HEK293 (cell line): ENCODE results near the gene IGDCC3.
A peak's percentile ranks its signal among the peaks of the same experiment; 100 is the strongest.

Source experiments
- CTCF ChIA-PET: fragments of 350-600 bp; formaldehyde crosslinking; extraction: SDS; loops from one replicate; lab custom pipeline; 2021; ENCODE audit warnings: antibody characterized with exemption; lab: Yijun Ruan, JAX
- POLR2A ChIA-PET: fragments of 300-600 bp; formaldehyde crosslinking; extraction: SDS; loops from one replicate; lab custom pipeline; 2020; ENCODE audit warnings: antibody characterized with exemption, inconsistent platforms; lab: Yijun Ruan, JAX
- H3K27ac ChIP-seq: fragments of 200-500 bp; sonication (Bioruptor generic); 2 replicates; pipeline ENCODE4 v1.5.1; 2014; ENCODE audit warnings: low read depth, low read length, control low read depth, inconsistent platforms; ENCODE audit errors: extremely low read depth
- H3K36me3 ChIP-seq, 2 experiments: fragments of 200-500 bp in 1 of 2; sonication (Bioruptor generic) in 1 of 2; 1 replicate in 1 of 2; 2 replicates in 1 of 2; pipeline ENCODE4 v1.5.1; 2014 to 2017; ENCODE audit warnings: inconsistent platforms in 2 of 2, low read length in 2 of 2; ENCODE audit not compliant: control insufficient read depth in 2 of 2, insufficient read depth in 1 of 2
- H3K4me1 ChIP-seq: fragments of 200-500 bp; sonication (Bioruptor generic); 2 replicates; pipeline ENCODE4 v1.5.1; 2014; ENCODE audit warnings: mild to moderate bottlenecking, low read length, inconsistent platforms; ENCODE audit not compliant: control insufficient read depth, insufficient read depth
- H3K4me3 ChIP-seq: 2 replicates; pipeline ENCODE4 v1.5.1; 2011; ENCODE audit warnings: low read depth, mild to moderate bottlenecking, control low read depth, low read length, moderate library complexity
- H3K9me3 ChIP-seq: fragments of 200-500 bp; sonication (Bioruptor generic); 2 replicates; pipeline ENCODE4 v1.5.1; 2014; ENCODE audit warnings: low read depth, low read length, inconsistent platforms; ENCODE audit not compliant: control insufficient read depth, insufficient read depth
- KLF1 ChIP-seq: fragments of 450-650 bp; formaldehyde crosslinking; IDR thresholded peaks from 2 replicates; pipeline ENCODE4 v1.5.1; 2016; ENCODE audit warnings: missing biosample characterization, missing genetic modification characterization
- MEIS1 ChIP-seq: sonication (generic); formaldehyde crosslinking; IDR thresholded peaks from 2 replicates; pipeline ENCODE4 v1.8.1; 2022; ENCODE audit warnings: missing genetic modification reagents, mild to moderate bottlenecking, borderline replicate concordance
- REPIN1 ChIP-seq: fragments of 450-650 bp; formaldehyde crosslinking; IDR thresholded peaks from 2 replicates; pipeline ENCODE4 v1.5.1; 2017; ENCODE audit warnings: missing biosample characterization, missing genetic modification characterization, low read depth
- TCF7L2 ChIP-seq: IDR thresholded peaks from 2 replicates; pipeline ENCODE4 v1.6.1; 2011; ENCODE audit warnings: low read depth, mild to moderate bottlenecking, inconsistent platforms, low read length, moderate library complexity, borderline replicate concordance
- ZBTB20 ChIP-seq: fragments of 450-650 bp; formaldehyde crosslinking; IDR thresholded peaks from 2 replicates; pipeline ENCODE4 v1.5.1; 2016; ENCODE audit warnings: missing biosample characterization, missing genetic modification characterization
- ZBTB7A ChIP-seq: fragments of 450-650 bp; formaldehyde crosslinking; IDR thresholded peaks from 2 replicates; pipeline ENCODE4 v1.5.1; 2016; ENCODE audit warnings: low read depth, missing biosample characterization, missing genetic modification characterization
- ZNF202 ChIP-seq: fragments of 450-650 bp; formaldehyde crosslinking; IDR thresholded peaks from 2 replicates; pipeline ENCODE4 v1.5.1; 2016; ENCODE audit warnings: missing biosample characterization, missing genetic modification characterization, borderline replicate concordance
- ZNF311 ChIP-seq: fragments of 450-650 bp; formaldehyde crosslinking; IDR thresholded peaks from 2 replicates; pipeline ENCODE4 v1.5.1; 2017; ENCODE audit warnings: missing biosample characterization, missing genetic modification characterization, borderline replicate concordance
- ZNF335 ChIP-seq: fragments of 450-650 bp; formaldehyde crosslinking; conservative IDR thresholded peaks from 2 replicates; pipeline ENCODE4 v1.5.1; 2016; ENCODE audit warnings: missing biosample characterization, missing genetic modification characterization
- ZNF433 ChIP-seq: fragments of 450-650 bp; formaldehyde crosslinking; IDR thresholded peaks from 2 replicates; pipeline ENCODE4 v1.5.1; 2016; ENCODE audit warnings: missing biosample characterization, missing genetic modification characterization, low read depth
- ZNF544 ChIP-seq: fragments of 450-650 bp; formaldehyde crosslinking; IDR thresholded peaks from 2 replicates; pipeline ENCODE4 v1.5.0; 2017; ENCODE audit warnings: missing biosample characterization, missing genetic modification characterization
- ZNF596 ChIP-seq: fragments of 450-650 bp; IDR thresholded peaks from 2 replicates; pipeline ENCODE4 v1.5.0; 2018; ENCODE audit warnings: missing biosample characterization, mild to moderate bottlenecking, missing genetic modification characterization, moderate library complexity
- ZNF600 ChIP-seq: fragments of 450-650 bp; formaldehyde crosslinking; IDR thresholded peaks from 2 replicates; pipeline ENCODE4 v1.5.1; 2016; ENCODE audit warnings: missing biosample characterization, missing genetic modification characterization
- ZNF629 ChIP-seq: fragments of 450-650 bp; formaldehyde crosslinking; IDR thresholded peaks from 2 replicates; pipeline ENCODE4 v1.5.1; 2017; ENCODE audit warnings: missing biosample characterization, missing genetic modification characterization
- ZNF76 ChIP-seq: fragments of 450-650 bp; formaldehyde crosslinking; IDR thresholded peaks from 2 replicates; pipeline ENCODE4; 2016; ENCODE audit warnings: low read depth, missing biosample characterization, missing genetic modification characterization, borderline replicate concordance
- ZSCAN23 ChIP-seq: fragments of 450-650 bp; formaldehyde crosslinking; IDR thresholded peaks from 2 replicates; pipeline ENCODE4 v1.5.1; 2016; ENCODE audit warnings: missing biosample characterization, missing genetic modification characterization
- TF ChIP-seq, protein P1 (sequence below): fragments of 450-650 bp; formaldehyde crosslinking; conservative IDR thresholded peaks from 2 replicates; pipeline ENCODE4 v1.5.1; 2016; ENCODE audit warnings: low read depth, missing biosample characterization, missing genetic modification characterization
- TF ChIP-seq, protein P2 (sequence below): fragments of 450-650 bp; formaldehyde crosslinking; IDR thresholded peaks from 2 replicates; pipeline ENCODE4 v1.5.1; 2016; ENCODE audit warnings: missing biosample characterization, missing genetic modification characterization
- TF ChIP-seq, protein P3 (sequence below): fragments of 450-650 bp; formaldehyde crosslinking; IDR thresholded peaks from 2 replicates; pipeline ENCODE4 v1.5.1; 2017; ENCODE audit warnings: missing biosample characterization, missing genetic modification characterization

The IGDCC3 gene

DNA sequence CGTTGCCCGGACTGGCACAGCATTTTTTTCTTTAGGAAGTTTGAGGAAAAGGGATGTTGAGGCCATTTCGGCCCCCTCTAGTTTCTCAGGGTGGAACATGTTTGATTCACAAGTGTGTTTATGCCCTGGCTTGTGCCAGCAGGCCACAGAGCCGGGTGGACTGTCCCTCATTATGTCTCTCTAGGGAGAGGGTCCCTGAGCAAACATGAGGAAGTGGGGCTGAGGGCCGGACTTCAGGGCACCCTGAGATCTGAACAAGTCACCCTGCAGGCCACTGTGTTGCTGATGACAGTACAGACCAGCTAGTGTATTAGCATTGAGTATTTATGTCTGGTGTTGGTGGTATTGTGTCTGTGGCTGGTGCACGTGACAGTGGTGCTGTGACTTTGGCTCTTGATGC is 38.4 kb downstream of the IGDCC3 start (continued):
- TF ChIP-seq, protein P1, sequence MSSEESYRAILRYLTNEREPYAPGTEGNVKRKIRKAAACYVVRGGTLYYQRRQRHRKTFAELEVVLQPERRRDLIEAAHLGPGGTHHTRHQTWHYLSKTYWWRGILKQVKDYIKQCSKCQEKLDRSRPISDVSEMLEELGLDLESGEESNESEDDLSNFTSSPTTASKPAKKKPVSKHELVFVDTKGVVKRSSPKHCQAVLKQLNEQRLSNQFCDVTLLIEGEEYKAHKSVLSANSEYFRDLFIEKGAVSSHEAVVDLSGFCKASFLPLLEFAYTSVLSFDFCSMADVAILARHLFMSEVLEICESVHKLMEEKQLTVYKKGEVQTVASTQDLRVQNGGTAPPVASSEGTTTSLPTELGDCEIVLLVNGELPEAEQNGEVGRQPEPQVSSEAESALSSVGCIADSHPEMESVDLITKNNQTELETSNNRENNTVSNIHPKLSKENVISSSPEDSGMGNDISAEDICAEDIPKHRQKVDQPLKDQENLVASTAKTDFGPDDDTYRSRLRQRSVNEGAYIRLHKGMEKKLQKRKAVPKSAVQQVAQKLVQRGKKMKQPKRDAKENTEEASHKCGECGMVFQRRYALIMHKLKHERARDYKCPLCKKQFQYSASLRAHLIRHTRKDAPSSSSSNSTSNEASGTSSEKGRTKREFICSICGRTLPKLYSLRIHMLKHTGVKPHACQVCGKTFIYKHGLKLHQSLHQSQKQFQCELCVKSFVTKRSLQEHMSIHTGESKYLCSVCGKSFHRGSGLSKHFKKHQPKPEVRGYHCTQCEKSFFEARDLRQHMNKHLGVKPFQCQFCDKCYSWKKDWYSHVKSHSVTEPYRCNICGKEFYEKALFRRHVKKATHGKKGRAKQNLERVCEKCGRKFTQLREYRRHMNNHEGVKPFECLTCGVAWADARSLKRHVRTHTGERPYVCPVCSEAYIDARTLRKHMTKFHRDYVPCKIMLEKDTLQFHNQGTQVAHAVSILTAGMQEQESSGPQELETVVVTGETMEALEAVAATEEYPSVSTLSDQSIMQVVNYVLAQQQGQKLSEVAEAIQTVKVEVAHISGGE (tag by site-specific recombination), result no peak
- no peak for TF ChIP-seq REPIN1

DNA sequence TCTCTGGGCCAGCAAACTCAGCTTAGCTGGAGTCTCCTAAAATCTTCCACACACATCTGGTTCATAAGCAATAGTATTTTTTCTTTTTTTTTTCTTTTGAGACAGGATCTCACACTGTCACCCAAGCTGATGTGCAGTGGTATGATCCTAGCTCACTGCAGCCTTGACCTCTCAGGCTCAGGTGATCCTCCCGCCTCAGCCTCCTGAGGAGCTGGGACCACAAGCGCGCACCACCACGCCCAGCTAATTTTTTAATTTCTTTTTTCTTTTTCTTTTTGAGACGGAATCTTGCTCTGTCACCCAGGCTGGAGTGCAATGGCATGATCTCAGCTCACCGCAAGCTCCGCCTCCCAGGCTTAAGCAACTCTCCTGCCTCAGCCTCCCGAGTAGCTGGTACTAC is 39.0 kb downstream of the IGDCC3 start:
- POLR2A ChIA-PET, result no interaction called here
- H3K36me3 ChIP-seq, result no peaks in the 10 kb centered on the region
- CTCF ChIA-PET, result interaction anchor here (1.0 to 4.1 kb wide), 5 partner anchors 19 to 63 kb away, joined by 3 to 20 read pairs (median 3); no protein-coding TSS in a partner anchor
- TF ChIP-seq ZSCAN23 (tag by site-specific recombination) (no peak), ZNF544 (no peak), ZNF600 (peak; percentile 96), ZNF335 (tag by site-specific recombination) (peak; percentile 34)
- TF ChIP-seq, protein P2, sequence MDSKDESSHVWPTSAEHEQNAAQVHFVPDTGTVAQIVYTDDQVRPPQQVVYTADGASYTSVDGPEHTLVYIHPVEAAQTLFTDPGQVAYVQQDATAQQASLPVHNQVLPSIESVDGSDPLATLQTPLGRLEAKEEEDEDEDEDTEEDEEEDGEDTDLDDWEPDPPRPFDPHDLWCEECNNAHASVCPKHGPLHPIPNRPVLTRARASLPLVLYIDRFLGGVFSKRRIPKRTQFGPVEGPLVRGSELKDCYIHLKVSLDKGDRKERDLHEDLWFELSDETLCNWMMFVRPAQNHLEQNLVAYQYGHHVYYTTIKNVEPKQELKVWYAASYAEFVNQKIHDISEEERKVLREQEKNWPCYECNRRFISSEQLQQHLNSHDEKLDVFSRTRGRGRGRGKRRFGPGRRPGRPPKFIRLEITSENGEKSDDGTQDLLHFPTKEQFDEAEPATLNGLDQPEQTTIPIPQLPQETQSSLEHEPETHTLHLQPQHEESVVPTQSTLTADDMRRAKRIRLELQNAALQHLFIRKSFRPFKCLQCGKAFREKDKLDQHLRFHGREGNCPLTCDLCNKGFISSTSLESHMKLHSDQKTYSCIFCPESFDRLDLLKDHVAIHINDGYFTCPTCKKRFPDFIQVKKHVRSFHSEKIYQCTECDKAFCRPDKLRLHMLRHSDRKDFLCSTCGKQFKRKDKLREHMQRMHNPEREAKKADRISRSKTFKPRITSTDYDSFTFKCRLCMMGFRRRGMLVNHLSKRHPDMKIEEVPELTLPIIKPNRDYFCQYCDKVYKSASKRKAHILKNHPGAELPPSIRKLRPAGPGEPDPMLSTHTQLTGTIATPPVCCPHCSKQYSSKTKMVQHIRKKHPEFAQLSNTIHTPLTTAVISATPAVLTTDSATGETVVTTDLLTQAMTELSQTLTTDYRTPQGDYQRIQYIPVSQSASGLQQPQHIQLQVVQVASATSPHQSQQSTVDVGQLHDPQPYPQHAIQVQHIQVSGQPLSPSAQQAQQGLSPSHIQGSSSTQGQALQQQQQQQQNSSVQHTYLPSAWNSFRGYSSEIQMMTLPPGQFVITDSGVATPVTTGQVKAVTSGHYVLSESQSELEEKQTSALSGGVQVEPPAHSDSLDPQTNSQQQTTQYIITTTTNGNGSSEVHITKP, result peak; percentile 91
- H3K27ac ChIP-seq, result no peak overlapping the region
- no peaks in the 10 kb centered on the region for H3K9me3 ChIP-seq
- no peak overlapping the region for H3K4me3 ChIP-seq
- H3K4me1 ChIP-seq, result peaks cover 4% of the 10 kb centered on the region

DNA sequence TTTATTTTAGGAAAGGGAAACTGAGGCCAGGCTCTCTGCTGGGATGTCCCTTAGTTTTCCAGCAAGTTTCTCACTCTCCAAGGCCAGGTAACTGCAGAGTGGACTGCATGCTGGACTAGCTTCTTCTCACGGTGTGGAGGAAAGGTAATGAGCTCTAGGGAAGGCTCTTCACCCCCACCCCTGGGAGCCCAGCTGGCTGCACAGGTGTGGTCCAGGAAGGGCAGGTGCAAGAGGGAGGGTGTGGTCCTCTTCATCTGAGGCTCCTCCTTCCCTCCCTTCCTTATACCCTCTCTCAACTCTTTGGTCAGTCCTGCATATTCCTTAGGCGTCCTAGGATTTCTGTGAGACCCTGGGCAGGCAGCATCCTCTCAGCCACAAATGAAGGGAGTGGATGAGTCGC is 39.4 kb downstream of the IGDCC3 start:
- Histone ChIP-seq H3K4me3 (no peak overlapping the region), H3K36me3 (no peaks in the 10 kb centered on the region), H3K4me1 (peaks cover 4% of the 10 kb centered on the region), H3K9me3 (no peaks in the 10 kb centered on the region), H3K27ac (no peak overlapping the region)
- no peak for TF ChIP-seq ZBTB7A (tag by site-specific recombination)
- TF ChIP-seq, protein P3, sequence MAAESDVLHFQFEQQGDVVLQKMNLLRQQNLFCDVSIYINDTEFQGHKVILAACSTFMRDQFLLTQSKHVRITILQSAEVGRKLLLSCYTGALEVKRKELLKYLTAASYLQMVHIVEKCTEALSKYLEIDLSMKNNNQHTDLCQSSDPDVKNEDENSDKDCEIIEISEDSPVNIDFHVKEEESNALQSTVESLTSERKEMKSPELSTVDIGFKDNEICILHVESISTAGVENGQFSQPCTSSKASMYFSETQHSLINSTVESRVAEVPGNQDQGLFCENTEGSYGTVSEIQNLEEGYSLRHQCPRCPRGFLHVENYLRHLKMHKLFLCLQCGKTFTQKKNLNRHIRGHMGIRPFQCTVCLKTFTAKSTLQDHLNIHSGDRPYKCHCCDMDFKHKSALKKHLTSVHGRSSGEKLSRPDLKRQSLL (tag by site-specific recombination), result no peak
- TF ChIP-seq TCF7L2, result no peak
- no peak for TF ChIP-seq ZBTB20 (tag by site-specific recombination)
- no peak for TF ChIP-seq ZNF202 (tag by site-specific recombination)
- peak; percentile 55; the same call in 1 of the 2 replicates for TF ChIP-seq KLF1
- TF ChIP-seq ZNF629, result no peak
- TF ChIP-seq MEIS1 (CRISPR knock-in tag), result no peak
- TF ChIP-seq ZNF311 (tag by site-specific recombination), result no peak
- no peak for TF ChIP-seq ZNF600
- TF ChIP-seq ZNF76, result no peak
- TF ChIP-seq ZNF433, result no peak
- TF ChIP-seq ZNF596 (tag by site-specific recombination), result no peak
- peak; percentile 66 for TF ChIP-seq ZNF335 (tag by site-specific recombination)
- ChIA-PET POLR2A (no interaction called here), CTCF (interaction anchor here (1.0 to 4.1 kb wide), 5 partner anchors 19 to 63 kb away, joined by 3 to 20 read pairs (median 3); no protein-coding TSS in a partner anchor)
